MM.1S (cell line): ENCODE results near the gene ZNF473.

Experiments
- DNase-seq: peaks from one replicate; pipeline ENCODE4 v3.0.0-alpha.2; 2015
- H2AFZ ChIP-seq: fragments of 300-600 bp; sonication (generic); 2 replicates; pipeline ENCODE4 v1.6.0; 2016; ENCODE audit warnings: antibody characterized with exemption, low read length
- H3F3A ChIP-seq: fragments of 300-600 bp; sonication (generic); 2 replicates; pipeline ENCODE4 v1.6.1; 2016; ENCODE audit warnings: mild to moderate bottlenecking, antibody characterized with exemption, low read length, moderate library complexity, mixed read lengths; ENCODE audit not compliant: insufficient read depth
- H3K27ac ChIP-seq: fragments of 300-600 bp; sonication (generic); 2 replicates; pipeline ENCODE4 v1.5.1; 2016; ENCODE audit warnings: mild to moderate bottlenecking, low read length
- H3K27me3 ChIP-seq: fragments of 300-600 bp; sonication (generic); replicated peaks from 2 replicates; pipeline ENCODE4 v1.6.0; 2016; ENCODE audit warnings: low read length; ENCODE audit not compliant: insufficient read depth
- H3K36me3 ChIP-seq: fragments of 300-600 bp; sonication (generic); replicated peaks from 2 replicates; pipeline ENCODE4 v1.6.1; 2016; ENCODE audit warnings: mild to moderate bottlenecking, low read length, mixed read lengths; ENCODE audit not compliant: insufficient read depth
- H3K4me1 ChIP-seq: fragments of 300-600 bp; sonication (generic); 2 replicates; pipeline ENCODE4 v1.6.1; 2016; ENCODE audit warnings: low read length, mixed read lengths
- H3K4me2 ChIP-seq: fragments of 300-600 bp; sonication (generic); 2 replicates; pipeline ENCODE4 v1.6.0; 2016; ENCODE audit warnings: low read depth, low read length
- H3K4me3 ChIP-seq: fragments of 300-600 bp; sonication (generic); 2 replicates; pipeline ENCODE4 v1.5.1; 2016; ENCODE audit warnings: low read length, mixed read lengths
- H3K79me2 ChIP-seq: fragments of 300-600 bp; sonication (generic); 2 replicates; pipeline ENCODE4 v1.6.1; 2016; ENCODE audit warnings: mixed run types, low read length, mixed read lengths
- H3K9ac ChIP-seq: fragments of 300-600 bp; sonication (generic); 2 replicates; pipeline ENCODE4 v1.6.1; 2016; ENCODE audit warnings: low read length, mixed read lengths
- H3K9me2 ChIP-seq: fragments of 300-600 bp; sonication (generic); replicated peaks from 2 replicates; pipeline ENCODE4 v1.6.1; 2016; ENCODE audit warnings: mild to moderate bottlenecking, low read length, mixed read lengths; ENCODE audit not compliant: insufficient read depth
- H3K9me3 ChIP-seq: fragments of 300-600 bp; sonication (generic); replicated peaks from 2 replicates; pipeline ENCODE4 v1.6.1; 2016; ENCODE audit warnings: mild to moderate bottlenecking, low read length, mixed read lengths; ENCODE audit not compliant: insufficient read depth
- H4K20me1 ChIP-seq: fragments of 300-600 bp; sonication (generic); 2 replicates; pipeline ENCODE4 v1.6.1; 2016; ENCODE audit warnings: mild to moderate bottlenecking, low read length, moderate library complexity, mixed read lengths; ENCODE audit not compliant: insufficient read depth
- CTCF ChIP-seq: fragments of 300-600 bp; sonication (generic); IDR thresholded peaks from 2 replicates; pipeline ENCODE4 v1.5.1; 2016; ENCODE audit warnings: antibody characterized with exemption, low read length, mixed read lengths
- EZH2 ChIP-seq: fragments of 300-600 bp; sonication (generic); optimal IDR thresholded peaks from 2 replicates; pipeline ENCODE3; 2017; ENCODE audit warnings: low read depth, mild to moderate bottlenecking, antibody characterized with exemption, low read length, mixed read lengths
- EZH2phosphoT487 ChIP-seq: fragments of 300-600 bp; sonication (generic); IDR thresholded peaks from 2 replicates; pipeline ENCODE4 v1.6.1; 2018; ENCODE audit warnings: antibody characterized with exemption, low read length

Gene ZNF473

GRCh38 chr19:50024719-50025021 lies 1.1 kb upstream of the ZNF473 start:
- no peaks in the 10 kb centered on the region for H3K36me3 ChIP-seq
- no peaks in the 10 kb centered on the region for H3K9me3 ChIP-seq
- H3K27me3 ChIP-seq, result no peaks in the 10 kb centered on the region
- H3K4me1 ChIP-seq, result no peaks in the 10 kb centered on the region
- peak; percentile 22 for DNase-seq
- TF ChIP-seq EZH2phosphoT487 (no peak), CTCF (no peak), EZH2 (no peak)
- H3K9me2 ChIP-seq, result no peaks in the 10 kb centered on the region
- H2AFZ ChIP-seq, result peak overlapping the region; percentile 96
- peak overlapping the region; percentile 61; the same call in 1 of the 2 replicates for H3K27ac ChIP-seq
- H4K20me1 ChIP-seq, result 0 out of 2 replicates have a peak, but pooled peaks cover 2% of the 10 kb centered on the region
- peak overlapping the region; percentile 95 for H3K4me2 ChIP-seq
- H3K79me2 ChIP-seq, result peaks cover 72% of the 10 kb centered on the region
- H3K4me3 ChIP-seq, result peak overlapping the region; percentile 96
- H3F3A ChIP-seq, result no peaks in the 10 kb centered on the region
- peak overlapping the region; percentile 93 for H3K9ac ChIP-seq

GRCh38 chr19:50025022-50025793 lies 597 bp upstream of the ZNF473 start, which contains the start of gene VRK3:
VRK3 (minus strand) TSS chr19:50025372; CDS start chr19:50016162, 9,210 bp downstream.
- DNase-seq, result peak; percentile 99
- Histone ChIP-seq H3K27me3 (no peaks in the 10 kb centered on the region), H3F3A (no peaks in the 10 kb centered on the region), H4K20me1 (0 out of 2 replicates have a peak, but pooled peaks cover 2% of the 10 kb centered on the region), H3K4me3 (peak within 1 kb of the TSS; percentile 96), H3K27ac (peak within 1 kb of the TSS; percentile 61), H3K79me2 (peaks cover 73% of the 10 kb centered on the region), H3K4me1 (no peaks in the 10 kb centered on the region), H3K36me3 (no peaks in the 10 kb centered on the region), H2AFZ (peak within 1 kb of the TSS; percentile 96), H3K9me2 (no peaks in the 10 kb centered on the region), H3K4me2 (peak within 1 kb of the TSS; percentile 95), H3K9me3 (no peaks in the 10 kb centered on the region), H3K9ac (peak within 1 kb of the TSS; percentile 93)
- TF ChIP-seq EZH2 (no peak), EZH2phosphoT487 (no peak), CTCF (0 out of 2 replicates have a peak, but pooled peaks have one; percentile 14)

- no peaks in the 10 kb centered on the region for H3K9me3 ChIP-seq
- no peaks in the 10 kb centered on the region; the same call in 1 of the 2 replicates for H3K36me3 ChIP-seq
- no peak for DNase-seq
- H3K79me2 ChIP-seq, result peaks cover 72% of the 10 kb centered on the region
- no peaks in the 10 kb centered on the region for H3K27me3 ChIP-seq
- no peak overlapping the region for H3K27ac ChIP-seq
- no peaks in the 10 kb centered on the region for H3F3A ChIP-seq
- no peak overlapping the region for H3K4me3 ChIP-seq
- no peaks in the 10 kb centered on the region for H3K9me2 ChIP-seq
- TF ChIP-seq CTCF, result no peak
- no peak for TF ChIP-seq EZH2
- no peak for TF ChIP-seq EZH2phosphoT487
- H3K4me1 ChIP-seq, result no peaks in the 10 kb centered on the region
- no peak overlapping the region for H2AFZ ChIP-seq
- no peak overlapping the region for H3K9ac ChIP-seq
- peak overlapping the region; percentile 88; the same call in 1 of the 2 replicates for H3K4me2 ChIP-seq
- 0 out of 2 replicates have a peak, but pooled peaks cover 2% of the 10 kb centered on the region for H4K20me1 ChIP-seq
Measured at GRCh38 chr19:50026550-50026906, 723 bp downstream of the ZNF473 start.
